Esophagus muscularis mucosa (tissue), 4 donors: ENCODE results near the gene ZNF436.

ENCODE experiments used
- EP300 ChIP-seq: sonication (generic); formaldehyde crosslinking; IDR thresholded peaks from one replicate; pipeline ENCODE4 v1.6.1; 2017; ENCODE audit warnings: antibody characterized with exemption
- POLR2A ChIP-seq: fragments of 450-650 bp; IDR thresholded peaks from one replicate; pipeline ENCODE4 v1.6.1; 2017; ENCODE audit warnings: antibody characterized with exemption, moderate library complexity, mild to moderate bottlenecking, low read depth
- TF ChIP-seq, protein P1 (sequence below), 3 experiments: fragments of 200-600 bp in 2 of 3; fragments of 450-650 bp in 1 of 3; sonication (generic) in 2 of 3; IDR thresholded peaks; one replicate each; pipeline ENCODE4 v1.5.1; 2017 to 2019; ENCODE audit warnings: antibody characterized with exemption in 3 of 3, mild to moderate bottlenecking in 2 of 3, moderate library complexity in 1 of 3

DNA sequence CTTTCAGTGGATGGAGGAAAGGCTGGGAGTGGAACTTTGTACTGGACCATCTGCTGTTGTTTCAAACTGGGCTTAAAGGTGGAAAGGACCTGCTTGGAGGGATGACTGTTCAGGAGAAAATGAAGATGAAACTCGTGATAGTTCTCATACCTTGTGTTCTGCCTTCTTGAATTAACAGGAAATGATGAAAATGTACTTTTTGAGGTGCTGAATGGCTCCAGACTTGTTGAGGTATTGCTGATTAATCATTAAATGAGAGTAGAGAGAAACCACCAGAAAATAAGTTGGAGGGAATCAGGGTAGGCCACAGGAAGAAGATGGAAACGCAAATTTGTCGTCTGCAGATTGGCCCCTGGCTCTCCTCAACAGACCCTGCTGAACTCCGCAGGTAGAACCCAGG lies 26.2 kb upstream of the ZNF436 start:
- no peak for TF ChIP-seq POLR2A
- no peak for TF ChIP-seq EP300
- TF ChIP-seq, protein P1, sequence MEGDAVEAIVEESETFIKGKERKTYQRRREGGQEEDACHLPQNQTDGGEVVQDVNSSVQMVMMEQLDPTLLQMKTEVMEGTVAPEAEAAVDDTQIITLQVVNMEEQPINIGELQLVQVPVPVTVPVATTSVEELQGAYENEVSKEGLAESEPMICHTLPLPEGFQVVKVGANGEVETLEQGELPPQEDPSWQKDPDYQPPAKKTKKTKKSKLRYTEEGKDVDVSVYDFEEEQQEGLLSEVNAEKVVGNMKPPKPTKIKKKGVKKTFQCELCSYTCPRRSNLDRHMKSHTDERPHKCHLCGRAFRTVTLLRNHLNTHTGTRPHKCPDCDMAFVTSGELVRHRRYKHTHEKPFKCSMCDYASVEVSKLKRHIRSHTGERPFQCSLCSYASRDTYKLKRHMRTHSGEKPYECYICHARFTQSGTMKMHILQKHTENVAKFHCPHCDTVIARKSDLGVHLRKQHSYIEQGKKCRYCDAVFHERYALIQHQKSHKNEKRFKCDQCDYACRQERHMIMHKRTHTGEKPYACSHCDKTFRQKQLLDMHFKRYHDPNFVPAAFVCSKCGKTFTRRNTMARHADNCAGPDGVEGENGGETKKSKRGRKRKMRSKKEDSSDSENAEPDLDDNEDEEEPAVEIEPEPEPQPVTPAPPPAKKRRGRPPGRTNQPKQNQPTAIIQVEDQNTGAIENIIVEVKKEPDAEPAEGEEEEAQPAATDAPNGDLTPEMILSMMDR (IDR thresholded peaks at IDR 0.05): no peak
